DMS79 treated with DMSO at 0.1 percent for 48 hours (cell line): ENCODE data around the gene USP35.
A peak's percentile ranks its signal among the peaks of the same experiment; 100 is the strongest.
"Not testable (repeated sequence)": the region's sequence is repeated elsewhere in the genome, so short reads cannot be mapped to it uniquely, and the experiment has no call there.

Experiments used
- DNase-seq: peaks from one replicate; lab custom pipeline; 2025; lab: John Stamatoyannopoulos, UW

Gene USP35

DNA sequence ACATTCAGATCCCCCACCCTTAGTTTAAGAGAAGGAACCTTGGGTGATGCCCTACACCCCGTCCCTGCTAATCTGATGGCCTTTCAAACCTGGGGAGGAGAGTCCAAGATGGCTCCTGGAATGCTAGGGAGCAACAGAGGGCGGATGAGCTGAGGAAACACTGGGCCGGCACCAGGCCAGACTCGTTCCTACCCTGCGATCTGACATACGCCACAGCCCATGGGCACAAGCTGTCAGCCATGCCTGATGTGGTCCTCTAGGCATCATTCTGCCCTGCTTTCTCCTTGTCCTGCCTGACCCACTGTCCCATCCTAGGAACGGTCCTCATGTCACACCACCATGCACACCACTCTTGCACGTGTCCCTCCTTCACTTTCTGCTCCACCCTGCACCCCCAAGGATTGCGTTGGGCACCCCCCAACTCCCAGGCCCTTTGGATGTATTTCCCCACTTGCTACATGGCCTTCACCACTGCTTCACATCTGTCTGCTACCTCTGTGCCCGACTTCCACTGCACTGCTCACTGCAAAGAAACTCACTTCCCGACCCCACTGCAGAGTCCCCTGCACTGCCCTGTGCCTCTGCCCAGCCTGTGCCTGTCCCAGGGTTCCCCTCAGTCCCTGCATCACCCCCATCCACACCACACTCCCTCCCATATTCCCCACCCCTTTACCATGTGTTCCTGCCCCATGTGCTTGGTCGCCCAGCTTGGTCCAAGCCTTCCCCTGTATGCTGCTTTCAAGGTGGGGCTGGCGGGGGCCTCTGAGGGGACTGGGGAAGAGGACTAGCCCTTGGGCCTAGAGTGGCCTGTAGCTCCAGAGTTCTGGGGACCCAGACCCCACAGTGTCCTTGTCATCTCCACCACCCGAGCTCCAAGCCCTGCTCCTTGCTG is 29.2 kb downstream of the USP35 start:
- DNase-seq: no peak

DNA sequence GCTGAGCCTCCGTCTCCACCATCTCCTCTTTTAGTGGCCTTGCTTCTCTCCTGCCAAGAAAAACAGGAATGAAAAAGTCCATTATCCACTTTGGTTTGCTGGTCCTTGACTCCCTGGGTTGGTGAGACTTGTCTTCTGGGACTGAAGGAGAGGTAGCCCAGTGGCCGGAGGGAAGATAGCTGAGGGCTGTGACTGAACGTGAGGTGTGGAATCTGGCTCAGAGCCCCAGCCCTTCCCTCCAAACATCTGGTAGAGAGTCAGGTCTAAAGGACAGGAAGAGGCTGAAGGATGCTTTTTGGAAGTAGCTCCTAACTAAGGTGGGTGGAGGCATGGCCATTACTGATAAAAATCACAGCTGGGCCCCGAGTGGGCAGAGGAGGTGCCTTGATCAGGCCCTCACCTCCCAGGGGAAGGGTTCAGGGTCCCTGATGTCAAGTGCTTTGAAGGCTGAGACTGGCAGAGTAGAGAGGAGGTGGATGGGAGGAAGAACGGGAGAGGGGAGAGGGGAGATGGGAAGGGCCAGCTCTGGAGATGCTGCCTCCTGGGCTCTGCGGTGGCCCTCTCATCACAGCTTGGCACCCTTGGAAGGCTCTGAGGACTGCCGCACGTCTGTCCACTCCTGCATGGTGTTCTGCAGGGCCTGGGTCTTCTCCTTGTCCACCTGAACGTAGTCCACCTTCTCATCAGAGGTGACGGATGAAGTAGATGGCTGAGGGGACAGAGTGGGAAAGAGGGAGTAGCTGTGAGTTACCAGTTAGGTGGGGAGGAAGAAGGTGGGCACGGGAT is 30.2 kb downstream of the USP35 start:
- DNase-seq: no peak

DNA sequence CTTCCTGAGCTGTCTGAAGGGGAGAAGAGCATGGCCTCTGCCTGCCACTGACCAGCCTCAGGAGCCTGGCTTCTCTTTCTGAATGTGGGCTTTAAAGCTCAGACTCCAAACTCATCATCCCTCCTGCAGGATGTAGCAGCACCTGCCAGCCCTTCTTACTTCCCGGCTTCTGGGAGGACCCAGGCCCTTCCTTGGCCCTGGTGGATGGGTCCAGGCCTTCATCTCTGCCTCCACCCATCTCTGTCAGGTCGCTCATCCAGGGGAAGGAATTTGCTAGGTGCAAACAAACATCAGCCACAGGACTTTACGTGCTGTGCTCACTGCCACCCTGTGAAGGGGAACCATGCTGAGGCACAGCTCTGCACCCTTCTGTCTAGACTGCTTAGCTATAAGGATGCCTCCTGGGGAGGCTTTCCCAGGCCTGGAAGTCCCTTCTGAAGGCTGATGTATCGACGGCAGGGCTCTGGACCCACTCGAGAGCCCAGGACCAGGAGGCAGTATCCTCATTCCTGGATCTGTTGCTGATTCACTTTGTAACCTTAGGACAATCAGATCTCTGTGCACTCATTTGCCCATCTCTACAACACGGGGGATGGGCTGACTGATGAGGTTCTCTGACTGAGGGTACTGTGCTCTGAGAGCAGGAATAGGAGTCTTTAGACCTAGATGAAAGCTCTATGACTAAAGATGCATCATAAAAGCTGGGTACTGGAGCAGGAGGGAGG is 30.9 kb downstream of the USP35 start:
- no peak for DNase-seq

DNA sequence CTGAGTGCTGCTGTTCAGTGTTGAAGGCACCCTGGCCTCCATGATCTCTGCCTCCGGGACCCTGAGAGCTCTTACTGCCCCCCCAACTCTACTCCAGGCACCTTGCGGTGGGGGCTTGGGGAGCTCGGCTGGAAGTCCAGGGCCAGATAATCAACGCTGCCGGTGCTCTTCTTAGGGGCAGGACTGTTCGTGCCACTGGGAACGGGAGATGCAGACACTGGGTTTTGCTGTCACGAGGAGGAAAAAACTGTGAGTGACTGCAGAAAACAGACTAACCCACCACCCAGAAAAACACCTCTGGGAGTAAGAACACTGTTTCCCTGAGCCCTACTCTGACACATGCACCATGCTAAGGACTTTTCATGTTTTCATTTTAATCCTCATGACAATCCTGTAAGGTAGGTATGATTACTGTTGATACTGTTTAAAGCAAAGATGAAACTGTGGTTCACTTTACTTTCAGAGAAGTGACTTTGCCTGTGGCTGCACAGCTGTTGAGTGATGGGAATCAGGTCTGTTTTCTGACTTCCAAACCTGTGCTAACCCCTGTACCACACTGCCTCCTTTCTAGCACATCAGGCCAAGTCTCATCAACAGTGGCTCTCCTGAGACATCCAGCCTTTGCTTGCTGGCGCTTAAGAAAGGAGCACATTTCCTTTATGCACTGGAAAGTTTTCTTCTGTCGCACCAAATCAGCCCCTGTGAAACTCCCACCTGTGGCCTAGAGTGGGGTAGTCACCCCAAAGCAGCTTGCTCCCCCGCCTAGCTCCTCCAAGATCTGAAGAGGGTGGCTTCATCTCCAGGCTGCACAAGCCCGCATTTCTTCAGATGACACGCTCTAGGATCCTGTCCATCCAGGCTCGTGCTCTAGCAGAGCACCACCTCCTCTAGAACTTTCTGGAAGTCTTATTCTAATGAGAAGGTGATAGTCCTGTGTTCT is 31.8 kb downstream of the USP35 start:
- DNase-seq: no peak

DNA sequence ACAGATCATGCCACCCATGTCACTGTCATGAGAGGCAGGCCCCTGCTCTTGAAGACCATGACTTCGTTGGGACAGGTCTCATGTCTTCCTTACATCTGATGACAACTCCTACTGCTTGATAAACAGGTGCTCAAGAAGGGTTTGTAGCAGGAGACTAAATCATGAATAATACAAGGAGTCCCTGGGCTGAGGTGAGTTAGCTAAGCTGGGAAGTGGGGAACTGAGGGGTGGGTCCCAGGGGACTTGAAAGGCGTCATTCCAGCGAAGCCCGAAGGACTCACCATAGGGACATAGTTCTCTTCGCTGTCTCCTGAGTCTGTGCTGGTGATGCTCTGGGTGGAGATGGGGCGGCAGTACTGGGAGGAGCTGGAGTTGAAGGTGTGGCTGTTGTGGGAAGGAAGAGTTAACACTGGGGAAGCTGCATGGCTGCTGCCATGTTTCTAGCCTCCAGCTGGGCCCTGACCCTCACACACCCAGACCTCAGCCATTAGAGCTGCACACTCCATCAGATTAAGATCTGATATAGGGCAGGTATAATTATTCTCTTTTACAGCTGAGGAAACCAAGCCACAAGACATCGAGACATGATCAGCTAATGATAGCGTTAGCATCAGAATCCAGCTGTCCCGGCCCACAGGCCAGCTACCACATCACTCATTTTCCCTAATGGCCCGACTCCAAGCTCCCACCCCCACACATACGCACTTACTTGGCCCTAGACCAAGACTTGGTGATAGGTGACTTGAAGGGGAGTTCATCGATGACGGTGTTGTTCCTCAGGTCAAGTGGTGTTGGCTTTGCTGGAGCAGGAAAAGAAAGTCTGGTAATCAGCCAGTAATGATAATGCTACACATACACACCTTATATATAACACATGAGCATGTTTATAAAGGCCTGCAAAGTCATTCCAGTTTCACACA is 32.9 kb downstream of the USP35 start:
- no peak for DNase-seq

DNA sequence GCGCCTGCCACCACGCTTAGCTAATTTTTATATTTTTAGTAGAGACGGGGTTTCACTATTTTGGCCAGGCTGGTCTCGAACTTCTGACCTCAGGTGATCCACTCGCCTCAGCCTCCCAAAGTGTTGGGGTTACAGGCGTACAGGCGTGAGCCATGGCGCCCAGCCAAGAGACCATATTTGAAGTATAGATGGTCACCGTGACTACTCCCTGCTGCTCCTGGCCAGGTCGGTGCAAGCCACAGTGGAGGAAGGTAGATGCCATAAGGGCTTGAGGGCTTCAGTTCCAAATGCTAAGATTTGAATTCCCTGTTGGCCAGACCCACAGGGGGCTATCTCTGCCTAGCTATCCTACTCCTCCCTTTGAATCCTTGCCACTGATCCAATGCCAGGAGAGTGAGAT is 34.0 kb downstream of the USP35 start:
- DNase-seq: not testable (repeated sequence)

DNA sequence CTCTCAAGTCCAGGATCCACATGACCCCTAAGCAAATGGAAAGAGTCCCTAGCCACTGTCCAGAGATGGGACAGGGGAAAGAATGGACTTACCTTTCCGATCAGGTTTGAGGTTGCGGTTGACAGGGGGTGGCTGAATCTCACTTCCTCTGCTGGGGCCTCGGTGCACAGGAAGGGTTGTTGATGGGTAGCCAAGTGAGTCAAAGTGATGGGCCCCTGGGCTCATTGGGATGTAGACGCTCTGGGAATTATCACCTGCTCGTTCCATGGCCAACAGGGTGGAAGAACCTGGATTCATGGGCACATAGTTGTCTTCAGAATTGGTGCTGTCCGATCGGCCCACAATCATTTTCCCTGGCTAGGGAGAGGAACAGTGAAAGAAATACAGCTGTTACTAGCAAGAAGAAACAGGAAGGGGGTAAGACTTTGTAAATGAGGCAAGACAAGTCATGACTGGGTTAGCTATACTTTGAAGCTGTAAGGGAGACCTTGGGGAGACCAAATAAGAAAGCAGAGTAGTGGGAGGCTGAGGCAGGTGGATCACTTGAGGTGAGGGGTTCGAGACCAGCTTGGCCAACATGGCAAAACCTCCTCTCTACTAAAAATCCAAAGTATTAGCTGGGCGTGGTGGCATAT is 34.7 kb downstream of the USP35 start:
- no peak for DNase-seq

DNA sequence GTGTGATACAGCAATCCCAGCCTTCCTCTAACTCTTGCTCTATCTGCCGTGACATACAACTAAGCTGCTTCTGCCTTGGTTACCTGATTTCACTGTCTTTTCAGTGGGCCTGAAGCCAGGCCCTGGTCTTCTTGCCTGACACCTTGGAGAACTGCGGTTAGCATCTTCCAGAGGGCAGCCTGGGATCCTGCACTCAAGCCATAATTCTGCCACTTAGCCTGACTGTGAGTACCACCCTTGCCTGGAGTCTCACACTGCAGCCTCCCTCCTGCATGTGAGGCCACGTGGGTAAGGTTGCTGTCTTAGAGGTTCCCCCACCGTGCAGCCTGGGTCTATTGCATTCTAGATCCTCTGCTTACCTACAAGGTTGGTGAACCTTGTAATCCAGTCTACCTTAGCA is 35.8 kb downstream of the USP35 start:
- DNase-seq: no peak

DNA sequence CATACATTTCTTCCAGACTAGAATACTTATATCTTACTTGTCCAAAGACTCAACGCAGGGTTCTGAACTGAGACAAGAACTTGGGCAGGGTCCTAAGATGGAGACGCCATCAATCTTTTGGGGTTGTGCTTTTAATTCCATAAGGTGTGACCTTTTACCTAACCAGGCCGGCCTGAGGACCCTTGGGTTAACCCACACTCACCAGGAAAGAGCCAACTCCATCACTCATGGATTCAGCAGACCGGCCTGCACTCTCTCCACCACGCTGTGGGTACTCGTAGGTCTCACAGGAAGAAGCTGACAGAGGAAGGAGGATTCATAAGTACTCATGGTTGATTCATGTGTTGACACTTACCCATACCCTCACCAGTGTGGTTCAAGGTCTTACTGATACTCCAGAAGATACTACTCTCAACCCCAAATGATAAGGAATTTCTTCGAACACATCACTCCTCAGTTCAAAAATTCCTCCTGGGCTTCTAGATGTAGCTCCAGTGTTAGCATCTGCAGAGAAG is 36.2 kb downstream of the USP35 start:
- no peak for DNase-seq

DNA sequence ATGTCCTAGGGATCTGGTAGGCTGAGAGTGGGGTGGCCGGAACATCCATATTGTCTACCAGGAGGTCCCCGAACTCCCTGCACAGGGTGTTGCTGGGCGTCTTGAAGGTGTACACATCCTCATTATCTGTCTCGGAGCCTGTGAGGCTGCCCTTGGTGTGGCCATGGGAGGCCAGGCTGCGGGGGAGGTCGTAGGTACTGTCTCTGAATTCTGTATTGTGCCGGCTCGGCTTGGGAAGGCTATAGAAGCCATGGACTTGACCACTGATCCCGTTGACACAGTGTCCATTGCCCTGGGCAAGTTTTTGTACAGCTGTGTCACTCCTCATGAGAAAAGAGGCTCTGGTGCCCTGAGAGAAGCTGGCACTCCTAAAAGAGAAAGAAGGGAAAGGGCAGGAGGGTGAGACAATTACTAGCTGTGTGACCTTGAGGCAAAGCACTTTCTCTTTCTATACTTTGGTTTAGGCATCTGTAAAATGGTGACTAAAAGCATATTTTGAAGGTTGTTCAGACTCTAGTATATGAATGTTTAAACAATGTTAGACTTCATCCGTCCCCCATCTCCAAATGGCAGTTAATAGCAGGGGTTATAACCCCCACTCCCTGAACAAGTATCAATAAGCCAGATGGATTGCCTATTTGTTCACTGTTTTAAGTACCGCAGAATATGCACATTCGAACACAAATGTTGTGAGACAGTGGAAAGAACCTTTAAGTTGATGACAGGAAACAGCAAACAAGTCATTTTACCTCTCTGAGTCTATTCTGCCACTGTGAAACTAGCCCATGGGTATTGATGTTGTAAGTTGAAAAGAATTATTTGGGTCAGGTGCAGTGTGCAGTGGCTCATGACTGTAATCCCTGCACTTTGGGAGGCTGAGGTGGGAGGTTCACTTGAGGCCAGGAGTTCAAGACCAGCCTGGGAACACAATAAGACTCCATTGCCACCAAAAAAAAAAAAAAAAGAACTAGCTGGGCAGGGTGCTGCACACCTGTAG is 38.3 kb downstream of the USP35 start:
- DNase-seq: no peak

DNA sequence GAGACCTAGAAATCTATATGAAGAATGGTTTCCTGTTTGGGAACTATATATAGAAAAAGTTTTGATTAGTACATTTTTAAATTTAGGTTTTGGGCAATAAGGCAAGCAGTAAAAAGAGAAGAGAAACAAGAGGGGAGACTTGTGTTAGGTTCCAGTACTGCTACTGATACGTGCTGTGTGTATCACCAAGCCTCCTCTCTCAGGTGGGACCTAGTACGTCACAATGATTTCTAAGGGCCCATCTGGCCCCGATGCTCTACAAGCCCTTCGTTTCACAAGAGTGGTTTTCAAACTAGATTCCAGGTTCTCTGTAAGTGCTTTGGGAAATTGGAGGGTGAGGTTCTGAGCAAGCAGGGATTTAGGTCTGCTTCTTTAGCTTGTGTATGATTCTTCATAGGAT is 39.2 kb downstream of the USP35 start:
- DNase-seq: no peak

DNA sequence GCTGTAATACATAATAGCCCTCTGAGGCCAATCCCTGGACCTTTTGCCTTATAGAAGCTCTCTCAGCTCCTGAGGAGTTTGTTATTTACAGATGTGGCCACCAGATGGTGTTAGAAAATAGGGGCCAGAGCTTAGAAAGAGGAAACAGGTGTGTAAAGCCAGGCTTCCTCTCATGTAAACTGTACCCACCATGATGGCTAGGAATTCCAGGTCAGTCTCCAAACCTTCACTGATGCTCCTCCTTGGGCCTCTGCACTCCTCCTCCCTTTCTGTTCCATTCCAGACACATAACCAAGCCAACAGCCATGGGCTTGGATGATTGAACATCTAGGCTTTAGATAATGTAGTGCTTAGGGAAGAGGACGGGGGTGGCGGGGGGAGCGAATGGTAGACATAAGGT is 39.7 kb downstream of the USP35 start:
- DNase-seq: peak; percentile 82

DNA sequence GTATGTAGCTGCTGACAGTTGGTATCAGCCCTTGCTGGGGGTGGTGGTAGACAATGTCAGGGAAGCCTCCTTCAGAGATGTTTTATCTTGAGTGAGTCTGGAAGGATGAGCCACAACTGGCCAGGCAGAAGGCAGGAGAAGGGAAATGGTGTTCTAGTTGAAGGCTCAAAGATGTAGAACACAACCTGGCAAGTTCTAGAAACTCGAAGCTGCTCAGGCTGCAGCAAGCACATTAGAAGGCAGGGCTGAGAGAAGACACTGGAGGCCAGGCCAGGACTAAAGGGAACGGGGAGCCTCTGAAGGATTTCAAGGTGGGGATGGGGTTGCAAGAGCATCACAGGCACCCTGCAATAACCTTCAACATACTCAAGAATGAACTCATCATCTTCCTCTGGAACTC is 40.4 kb downstream of the USP35 start:
- no peak for DNase-seq

DNA sequence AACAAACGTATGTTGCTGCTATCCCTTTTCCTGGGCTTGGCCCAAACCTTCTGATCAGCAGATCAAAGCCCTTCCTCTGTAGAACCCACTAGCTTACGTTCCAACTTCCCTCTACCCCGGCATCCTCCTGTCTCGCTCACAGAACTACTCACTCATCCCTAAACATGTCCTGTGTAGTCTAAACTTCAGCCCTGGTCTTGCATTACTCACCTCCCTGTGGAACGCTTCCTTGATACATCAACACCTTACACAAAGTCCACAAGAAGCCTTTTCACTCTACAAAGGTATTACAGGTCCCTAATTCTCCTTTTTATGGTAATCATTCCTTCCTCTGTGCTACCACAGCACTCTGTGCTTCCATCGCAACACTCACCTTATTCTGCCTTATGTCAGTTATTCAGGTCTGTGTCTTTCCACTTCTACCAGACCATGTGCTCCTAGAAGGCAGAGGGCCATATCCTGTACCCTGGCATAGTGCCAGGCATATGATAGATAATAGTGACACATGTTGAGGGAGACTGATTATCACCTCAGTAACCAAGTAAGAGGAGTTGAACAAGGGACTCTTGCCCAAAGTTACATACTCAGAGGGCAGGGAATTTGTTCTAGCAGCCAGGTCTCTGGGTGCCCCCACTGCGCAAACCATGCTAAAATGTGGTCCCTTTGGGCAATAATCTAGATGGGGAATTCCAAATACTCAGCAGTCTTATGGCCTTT is 41.6 kb downstream of the USP35 start:
- DNase-seq: no peak

DNA sequence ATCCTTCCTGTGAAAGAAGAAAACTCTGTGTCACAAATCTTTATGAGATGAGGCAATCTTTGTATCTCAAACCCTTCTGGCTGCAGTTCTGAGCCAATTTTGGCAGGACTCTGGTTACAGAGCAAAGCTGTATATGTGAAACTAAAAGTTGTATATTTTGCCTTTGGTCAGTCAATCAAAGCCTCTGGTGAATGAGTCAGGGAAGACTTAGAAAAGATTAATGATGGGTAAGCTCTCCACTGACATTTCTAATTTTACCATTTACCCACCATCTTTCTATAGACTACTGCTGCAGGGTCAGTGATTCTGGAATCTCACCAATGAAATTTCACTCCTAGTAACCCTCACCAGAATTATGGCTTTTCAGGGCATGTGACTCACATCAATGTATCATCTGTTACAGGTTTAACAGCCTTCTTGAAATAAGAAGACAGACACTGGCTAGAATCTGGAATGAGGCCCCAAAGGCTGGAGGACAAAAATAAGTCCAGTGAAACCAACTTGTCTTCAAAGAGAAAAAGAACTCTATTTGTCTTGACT is 43.3 kb downstream of the USP35 start:
- no peak for DNase-seq

DNA sequence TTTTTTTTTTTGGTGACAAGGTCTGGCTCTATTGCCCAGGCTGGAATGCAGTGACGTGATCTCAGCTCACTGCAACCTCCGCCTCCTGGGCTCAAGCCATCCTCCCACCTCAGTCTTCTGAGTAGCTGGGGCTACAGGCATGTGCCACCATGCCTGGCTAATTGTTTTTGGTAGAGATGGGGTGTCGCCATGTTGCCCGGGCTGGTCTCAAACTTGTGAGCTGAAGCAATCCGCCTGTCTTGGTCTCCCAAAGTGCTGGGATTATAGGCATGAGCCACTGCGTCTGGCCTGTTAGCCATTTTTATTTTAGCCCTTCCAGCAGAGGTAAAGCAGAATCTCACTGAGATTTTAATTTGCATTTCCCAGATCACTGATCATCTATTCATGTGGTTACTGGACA is 44.3 kb downstream of the USP35 start:
- not testable (repeated sequence) for DNase-seq

DNA sequence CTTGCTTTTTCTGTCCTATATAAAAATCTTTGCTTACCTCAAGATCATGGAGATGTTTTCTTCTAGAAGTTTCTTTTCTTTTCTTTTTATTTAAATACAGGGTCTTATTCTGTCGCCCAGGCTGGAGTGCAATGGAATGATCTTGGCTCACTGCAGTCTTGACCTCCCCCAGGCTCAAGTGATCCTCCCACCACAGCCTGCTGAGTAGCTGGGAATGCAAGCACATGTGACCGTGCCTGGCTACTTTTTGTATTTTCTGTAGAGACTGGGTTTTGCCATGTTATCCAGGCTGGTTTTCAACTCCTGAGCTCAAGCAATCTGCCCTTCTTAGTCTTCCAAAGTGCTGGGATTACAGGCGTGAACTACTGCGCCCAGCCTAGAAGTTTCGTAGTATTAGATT is 45.3 kb downstream of the USP35 start:
- no peak for DNase-seq
